ENCODE results near the gene AGTRAP. TPM values are rescaled to one million over a fixed set of nuclear protein-coding genes. Genes with fewer than 3 reads are reported as not detected.

The AGTRAP gene
- total and polyA plus RNA-seq, 2 of the 8 experiments (the other 6 are each of a cell fraction or from before 2014, with no cell fraction given), result 69.7 to 192 TPM

- peak overlapping the region; percentile 98 for H4K5ac ChIP-seq (ENCODE audit: insufficient read length, low read depth, low read length)
- H3K36me3 ChIP-seq (ENCODE audit: control insufficient read depth in 2 of 4, insufficient read depth in 4 of 4, low read length in 3 of 4), result peaks cover 0 to 5% (median 0%) of the 10 kb centered on the region in 4 experiments; a peak in 1 of 8 replicates
- ChIA-PET CTCF (ENCODE audit: partially characterized antibody) (interaction anchor here (0.6 to 21.6 kb wide), 7 partner anchors 8 to 31 kb away, joined by 3 to 266 read pairs (median 6); no protein-coding TSS in a partner anchor), POLR2A (ENCODE audit: partially characterized antibody) (interaction anchor here (0.8 to 32.0 kb wide), 14 partner anchors 8 to 218 kb away, joined by 3 to 1025 read pairs (median 4); partner anchors contain the start of genes AGTRAP, FBXO6 and MAD2L2)
- no peaks in the 10 kb centered on the region for H3K9me3 ChIP-seq (ENCODE audit: insufficient read depth in 2 of 2, low read depth in 1 of 2, low read length in 1 of 2)
- H3K79me1 ChIP-seq (ENCODE audit: low read depth, low read length), result peaks cover 25% of the 10 kb centered on the region
- peaks cover 11 to 37% (median 27%) of the 10 kb centered on the region in 4 experiments for H3K4me1 ChIP-seq (replicated peaks in 1 of 4; ENCODE audit: control insufficient read depth in 3 of 4, insufficient read depth in 4 of 4, low read length in 3 of 4)
- H3K18ac ChIP-seq (ENCODE audit: extremely low read depth, low read length), result peak overlapping the region; percentile 91
- peak overlapping the region; percentile 75 to 99 (median 82) for H3K4me3 ChIP-seq (ENCODE audit: extremely low read depth in 1 of 4, insufficient read depth in 2 of 4, low read depth in 3 of 4, low read length in 4 of 4)
- peaks cover 23% of the 10 kb centered on the region for H3K23me2 ChIP-seq (ENCODE audit: low read depth, low read length)
- H3K79me2 ChIP-seq (ENCODE audit: control insufficient read depth in 1 of 2, insufficient read depth in 2 of 2, low read length in 2 of 2), result peaks cover 15 to 65% of the 10 kb centered on the region in 2 experiments
- H2AFZ ChIP-seq (ENCODE audit: low read length), result no peak overlapping the region
- DNase-seq (ENCODE audit: low read depth in 1 of 2, low spot score in 2 of 2), result peak in 1 of 2 experiments; percentile 70
- H4K8ac ChIP-seq (ENCODE audit: extremely low read depth, insufficient read depth, low read length), result peak overlapping the region; percentile 99
- H2BK20ac ChIP-seq (ENCODE audit: low read length), result no peak overlapping the region
- H3K27ac ChIP-seq (ENCODE audit: low read depth, low read length), result peak overlapping the region; percentile 83; the same call in 1 of the 2 replicates
- peak overlapping the region; percentile 95; the same call in 1 of the 2 replicates for H2BK5ac ChIP-seq (ENCODE audit: low read depth, low read length)
- H4K20me1 ChIP-seq (replicated peaks in 1 of 2; ENCODE audit: control insufficient read depth in 1 of 2, insufficient read depth in 2 of 2, low read length in 2 of 2), result peaks cover 0 to 7% of the 10 kb centered on the region in 2 experiments
- H4K91ac ChIP-seq (replicated peaks; ENCODE audit: insufficient read length, low read length), result peak overlapping the region; percentile 94
- peak overlapping the region; percentile 94 for H2BK120ac ChIP-seq (replicated peaks; ENCODE audit: low read depth, low read length)
- peak overlapping the region; percentile 87 for H2BK12ac ChIP-seq (ENCODE audit: low read depth, low read length)
- 1% methylated on average over 55 of the region's 64 CpGs; no CpG with 5 or more reads in 1 of the 2 experiments for WGBS, 2 experiments (ENCODE audit: extremely low coverage in 1 of 2, insufficient coverage in 1 of 2, insufficient read length in 1 of 2, insufficient replicate concordance in 2 of 2, low coverage in 1 of 2, low lambda C conversion rate in 2 of 2, missing lambda C conversion rate in 1 of 2)
- FAIRE-seq, result no peak
- no peak overlapping the region for H3K14ac ChIP-seq (ENCODE audit: insufficient read length)
- H2AK5ac ChIP-seq (ENCODE audit: low read depth, low read length), result peak overlapping the region; percentile 90; the same call in 1 of the 2 replicates
- peak overlapping the region; percentile 56 to 85 (median 76) for H3K9ac ChIP-seq (replicated peaks in 1 of 4; ENCODE audit: extremely low read depth in 1 of 4, low read depth in 3 of 4, low read length in 3 of 4)
- H3K23ac ChIP-seq (ENCODE audit: insufficient read length), result no peak overlapping the region
- peak overlapping the region; percentile 90 for H3K56ac ChIP-seq (replicated peaks; ENCODE audit: insufficient read length, low read depth, low read length)
- peak overlapping the region; percentile 98 for H3K4ac ChIP-seq (replicated peaks; ENCODE audit: insufficient read length, low read depth, low read length)
- H3K4me2 ChIP-seq (ENCODE audit: insufficient read depth in 1 of 2, low read depth in 2 of 2, low read length in 2 of 2), result peak overlapping the region; percentile 71 to 80
- H2BK15ac ChIP-seq (ENCODE audit: low read length), result peak overlapping the region; percentile 99; the same call in 1 of the 2 replicates
- peaks cover 0 to 2% (median 0%) of the 10 kb centered on the region in 4 experiments; a peak in 2 of 7 replicates for H3K27me3 ChIP-seq (replicated peaks in 1 of 4; ENCODE audit: control insufficient read depth in 3 of 4, extremely low read depth in 1 of 4, insufficient read depth in 3 of 4, low read length in 3 of 4)
- 0 out of 2 replicates have a peak, but pooled peaks have one; percentile 14 for TF ChIP-seq PHF8 (conservative IDR thresholded peaks at IDR 0.05; ENCODE audit: low read depth, low read length)
- no peak for TF ChIP-seq RAD21 (IDR thresholded peaks at IDR 0.05 in 1 of 2, conservative IDR thresholded peaks at IDR 0.05 in 1 of 2; ENCODE audit: low read depth in 2 of 2, low read length in 2 of 2)
- 0 out of 2 replicates have a peak, but pooled peaks have one; percentile 34 for TF ChIP-seq SP4 (IDR thresholded peaks at IDR 0.05; ENCODE audit: low read length)
- peak in 1 of 2 experiments; percentile 24; a peak in 1 of 4 replicates for TF ChIP-seq SIN3A (conservative IDR thresholded peaks at IDR 0.05 in 1 of 2, IDR thresholded peaks at IDR 0.05 in 1 of 2; ENCODE audit: low read depth in 1 of 2, low read length in 2 of 2)
- TF ChIP-seq RBBP5 (IDR thresholded peaks at IDR 0.05; ENCODE audit: borderline replicate concordance, low read depth, low read length), result 0 out of 2 replicates have a peak, but pooled peaks have one; percentile 45
- peak; percentile 68 for TF ChIP-seq E2F6 (IDR thresholded peaks at IDR 0.05)
- TF ChIP-seq SIRT6 (IDR thresholded peaks at IDR 0.05; ENCODE audit: low read length), result no peak
- TF ChIP-seq JUND (IDR thresholded peaks at IDR 0.05; ENCODE audit: low read length), result no peak
- no peak for TF ChIP-seq SAP30 (IDR thresholded peaks at IDR 0.05; ENCODE audit: insufficient read depth, insufficient replicate concordance, low read length)
Measured at GRCh38 chr1:11691928-11692711, 43.8 kb upstream of the AGTRAP start.

Measured in H1 (cell line).